K562 (cell line): ENCODE data around the gene NR6A1. TPM values are rescaled to one million over a fixed set of nuclear protein-coding genes. Genes with fewer than 3 reads are reported as not detected.

Experiments
- ATAC-seq: fragments of 200-7000 bp; cut with Tn5 transposase; 3 replicates; pipeline ENCODE4 v1.9.1; 2020; ENCODE audit warnings: moderate library complexity
- BruUV-seq: library from RNA; stranded (reverse); fragments of 400-500 nt; replicated peaks from 2 replicates; lab custom pipeline; 2021; lab: Mats Ljungman, UMichigan
- CTCF ChIA-PET: fragments of 300-600 bp; formaldehyde crosslinking; extraction: SDS; loops from one replicate; lab custom pipeline; 2021; ENCODE audit warnings: low intra/inter-chr PET ratio; lab: Yijun Ruan, JAX
- POLR2A ChIA-PET: fragments of 300-600, 350-650 bp; sonication (Branson Sonifier 250); formaldehyde crosslinking; extraction: SDS; loops from one replicate; lab custom pipeline; 2021; ENCODE audit warnings: antibody characterized with exemption, inconsistent platforms; lab: Yijun Ruan, JAX
- DNase-seq, 4 experiments: peaks; one replicate each; pipeline versions ENCODE4 v3.0.0 to v3.0.0-alpha.2; 2011 to 2018; ENCODE audit warnings: low spot score in 3 of 4, mixed read lengths in 3 of 4; ENCODE audit errors: extremely low read depth in 1 of 4
- FAIRE-seq: peaks from 2 replicates; lab custom pipeline; 2011; peaks lifted over from hg19 to GRCh38; lab: Jason Lieb, UNC
- H2AFZ ChIP-seq: 2 replicates; pipeline ENCODE4 v1.6.0; 2011; ENCODE audit warnings: low read depth, low read length, control low read depth, inconsistent platforms
- H3K27ac ChIP-seq: fragments of 200-600 bp; 3 replicates; pipeline ENCODE4 v1.8.0; 2011; ENCODE audit warnings: low read depth, mild to moderate bottlenecking, control low read depth, inconsistent platforms, low read length, moderate library complexity, mixed read lengths; ENCODE audit errors: extremely low read depth
- H3K27me3 ChIP-seq, 2 experiments: fragments of 300-600 bp in 1 of 2; 2 replicates in 1 of 2; 3 replicates in 1 of 2; pipeline versions ENCODE4 v1.6.0 to v1.8.0; 2011; ENCODE audit warnings: inconsistent platforms in 2 of 2, low read length in 2 of 2, mild to moderate bottlenecking in 1 of 2, mixed read lengths in 1 of 2, moderate library complexity in 1 of 2; ENCODE audit not compliant: control insufficient read depth in 2 of 2, insufficient read depth in 2 of 2
- H3K36me3 ChIP-seq: fragments of 300-600 bp; 3 replicates; pipeline ENCODE4 v1.8.0; 2011; ENCODE audit warnings: mild to moderate bottlenecking, low read length, inconsistent platforms; ENCODE audit not compliant: control insufficient read depth, insufficient read depth
- H3K4me1 ChIP-seq, 2 experiments: fragments of 200-600 bp in 1 of 2; replicated peaks in 1 of 2; 2 replicates in 1 of 2; 3 replicates in 1 of 2; pipeline versions ENCODE4 v1.5.1 to v1.8.0; 2011; ENCODE audit warnings: inconsistent platforms in 2 of 2, low read length in 2 of 2, mild to moderate bottlenecking in 1 of 2, mixed read lengths in 1 of 2, moderate library complexity in 1 of 2; ENCODE audit not compliant: control insufficient read depth in 2 of 2, insufficient read depth in 2 of 2
- H3K4me2 ChIP-seq: 2 replicates; pipeline ENCODE4 v1.6.1; 2011; ENCODE audit warnings: low read length, control low read depth, inconsistent platforms, mixed read lengths; ENCODE audit not compliant: insufficient read depth
- H3K4me3 ChIP-seq: fragments of 200-600 bp; sonication (generic), shearing (Covaris generic); 2 replicates; pipeline ENCODE4 v1.5.1; 2016; ENCODE audit warnings: control low read depth, inconsistent platforms
- H3K79me2 ChIP-seq: fragments of 200-600 bp; 3 replicates; pipeline ENCODE4 v1.8.0; 2011; ENCODE audit warnings: low read length, inconsistent platforms; ENCODE audit not compliant: control insufficient read depth, insufficient read depth
- H3K9ac ChIP-seq, 2 experiments: 2 replicates each; pipeline versions ENCODE4 v1.6.0 to v1.6.1; 2011; ENCODE audit warnings: low read depth in 2 of 2, low read length in 2 of 2, control low read depth in 1 of 2, inconsistent platforms in 1 of 2, mild to moderate bottlenecking in 1 of 2, mixed read lengths in 1 of 2; ENCODE audit not compliant: insufficient read depth in 1 of 2
- H3K9me1 ChIP-seq: one replicate; pipeline ENCODE4 v1.6.0; 2011; ENCODE audit warnings: inconsistent platforms, mild to moderate bottlenecking, low read length, moderate library complexity; ENCODE audit not compliant: control insufficient read depth, insufficient read depth
- H3K9me3 ChIP-seq: replicated peaks from 2 replicates; pipeline ENCODE4 v1.5.1; 2011; ENCODE audit warnings: low read depth, low read length, inconsistent platforms; ENCODE audit not compliant: control insufficient read depth, insufficient read depth
- H4K20me1 ChIP-seq: replicated peaks from 2 replicates; pipeline ENCODE4 v1.6.1; 2011; ENCODE audit warnings: low read length, inconsistent platforms, mixed read lengths; ENCODE audit not compliant: control insufficient read depth, insufficient read depth
- FOSL1 ChIP-seq: fragments of 200-800 bp; sonication (Bioruptor generic); conservative IDR thresholded peaks from 2 replicates; pipeline ENCODE4 v1.6.1; 2016; ENCODE audit warnings: missing genetic modification characterization, missing compliant biosample characterization
- SMAD4 ChIP-seq: fragments of 250-450 bp; sonication (Bioruptor Pico); conservative IDR thresholded peaks from 2 replicates; pipeline ENCODE4 v1.8.0; 2021; ENCODE audit warnings: inconsistent platforms, mild to moderate bottlenecking, moderate library complexity
- ZNF232 ChIP-seq: sonication (generic); formaldehyde crosslinking; IDR thresholded peaks from 2 replicates; pipeline ENCODE4 v1.8.0; 2022; ENCODE audit warnings: mild to moderate bottlenecking, missing genetic modification reagents
- WGBS: fragments of 100-300 bp; shearing (Covaris generic); methylation state at CpG from one replicate; pipeline ENCODE4 v1.1.6; 2016; ENCODE audit warnings: low coverage, mixed read lengths; ENCODE audit not compliant: insufficient coverage; ENCODE audit errors: missing lambda C conversion rate; 5-methylcytosine and 5-hydroxymethylcytosine counted together
- in situ Hi-C: fragments of 300-500 bp; cut with MboI; formaldehyde crosslinking; loops from 4 replicates; pipeline ENCODE4 v1.15.0; 2018; ENCODE audit warnings: inconsistent platforms, mixed read lengths
- intact Hi-C: fragments of 100-400 bp; cut with micrococcal nuclease; formaldehyde crosslinking; loops from 2 replicates; pipeline ENCODE4 v1.14.2; 2022
- polyA plus RNA-seq, 8 experiments: library from polyadenylated mRNA; depleted of rRNA in 4 of 8; stranded (reverse) in 5 of 8; unstranded in 3 of 8; fragments of >200 nt; fragmentation: Nextera tagmentation in 2 of 8; fragmentation: Illumina TruSeq in 1 of 8; extraction: Ambion mirVana in 2 of 8; extraction: Trizol in 1 of 8; gene quantifications; 2 replicates each; pipeline versions ENCODE4 v1.2.1 to v1.2.3, GENCODE V29; 2011 to 2014; ENCODE audit warnings: inconsistent platforms in 1 of 8, missing spikeins in 1 of 8
- total RNA-seq, 7 experiments: library from RNA; depleted of rRNA in 6 of 7; stranded (reverse); fragments of >200 nt in 6 of 7; fragmentation: Illumina TruSeq in 2 of 7; extraction: Trizol in 2 of 7; gene quantifications; 2 replicates each; pipeline versions ENCODE4 v1.2.1 to v1.2.3, GENCODE V29; 2011 to 2021; ENCODE audit warnings: low replicate concordance in 1 of 7
- TF ChIP-seq, protein P1 (sequence below): fragments of 450-650 bp; IDR thresholded peaks from 2 replicates; pipeline ENCODE4 v1.6.1; 2018; ENCODE audit not compliant: partially characterized antibody
- TF ChIP-seq, protein P2 (sequence below), 2 experiments: fragments of 450-650 bp; IDR thresholded peaks; 2 replicates each; pipeline ENCODE4 v1.6.1; 2018; ENCODE audit warnings: mild to moderate bottlenecking in 2 of 2, low read depth in 1 of 2; ENCODE audit not compliant: partially characterized antibody in 2 of 2

NR6A1 gene
- total and polyA plus RNA-seq, 9 of the 15 experiments (the other 6 are each of a cell fraction or from before 2014, with no cell fraction given) = 9.7 to 55.4 (median 28.3) TPM

DNA sequence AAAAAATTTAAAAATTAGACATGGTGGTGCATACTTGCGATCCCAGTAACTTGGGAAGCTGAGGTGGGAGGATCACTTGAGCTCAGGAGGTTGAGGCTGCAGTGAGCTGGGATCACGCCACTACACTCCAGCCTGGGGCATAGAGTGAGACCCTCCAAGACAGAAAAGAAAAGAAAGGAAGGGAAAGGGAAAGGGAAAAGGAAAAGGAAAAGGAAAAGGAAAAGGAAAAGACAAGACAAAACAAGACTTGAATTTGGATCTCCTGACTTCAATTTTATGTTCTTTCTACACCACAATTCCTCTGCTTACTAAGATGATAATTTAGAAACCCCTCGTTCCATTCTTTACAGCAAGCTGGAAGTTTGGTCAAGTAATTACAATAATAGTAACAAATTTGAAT lies 88.1 kb downstream of the NR6A1 start:
- CTCF ChIA-PET = no interaction called here
- H2AFZ ChIP-seq = no peak overlapping the region
- no peaks in the 10 kb centered on the region for H3K9me1 ChIP-seq
- no peak for FAIRE-seq
- no TSS peak for BruUV-seq
- H3K4me3 ChIP-seq = no peak overlapping the region
- intact Hi-C loops (no loop called here), in situ Hi-C loops (no loop called here)
- no peaks in the 10 kb centered on the region for H3K4me1 ChIP-seq
- no peaks in the 10 kb centered on the region for H3K9me3 ChIP-seq
- peaks cover 13% of the 10 kb centered on the region; the same call in 2 of the 3 replicates for H3K36me3 ChIP-seq
- 0 out of 2 replicates have a peak, but pooled peaks cover 4% of the 10 kb centered on the region for H4K20me1 ChIP-seq
- peaks cover 2% of the 10 kb centered on the region; the same call in 1 of the 3 replicates for H3K79me2 ChIP-seq
- no peak for TF ChIP-seq ZNF232 (CRISPR knock-in tag)
- TF ChIP-seq SMAD4 (CRISPR knock-in tag) = no peak
- H3K27me3 ChIP-seq = no peaks in the 10 kb centered on the region
- H3K4me2 ChIP-seq = no peak overlapping the region
- H3K9ac ChIP-seq = no peak overlapping the region
- DNase-seq = no peak
- no peak for ATAC-seq
- no peak overlapping the region for H3K27ac ChIP-seq
- POLR2A ChIA-PET = interaction anchor here (0.6 kb wide), 1 partner anchor 45 kb away, joined by 3 read pairs; no protein-coding TSS in a partner anchor
- 87% methylated on average over 3 of the region's 3 CpGs for WGBS

DNA sequence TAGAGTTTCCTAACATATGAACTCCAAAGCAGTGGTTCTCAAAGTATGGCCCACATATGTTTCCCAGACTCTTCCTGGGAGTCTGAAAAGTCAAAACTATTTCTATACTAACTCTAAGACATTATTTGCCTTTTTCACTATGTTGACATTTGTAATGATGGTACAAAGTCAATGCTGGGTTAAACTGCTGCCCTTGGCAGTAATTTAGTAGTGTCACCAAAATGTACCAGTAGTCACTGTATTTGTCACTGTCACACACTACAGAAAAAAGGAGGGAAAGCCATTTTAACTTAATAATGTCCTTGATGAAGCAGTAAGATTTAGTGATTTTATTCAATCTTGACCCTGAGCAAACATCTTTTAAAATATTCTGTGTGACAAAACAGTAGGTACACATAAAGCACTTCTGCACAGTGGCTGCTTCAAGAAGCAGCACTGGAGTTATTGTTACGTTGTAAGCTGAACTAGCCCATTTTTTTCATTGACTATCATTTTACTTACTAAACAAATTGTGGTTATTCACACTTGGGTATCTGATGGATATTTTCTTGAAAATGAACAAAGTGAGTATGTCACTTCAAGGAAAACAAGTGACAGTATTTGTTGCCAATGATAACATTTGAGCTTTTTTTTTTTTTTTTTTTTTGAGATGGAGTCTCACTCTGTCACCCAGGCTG lies 90.3 kb downstream of the NR6A1 start:
- no peak overlapping the region for H2AFZ ChIP-seq
- no peak for FAIRE-seq
- 0 out of 2 replicates have a peak, but pooled peaks cover 4% of the 10 kb centered on the region for H4K20me1 ChIP-seq
- ChIA-PET CTCF (no interaction called here), POLR2A (interaction anchor here (0.7 to 2.7 kb wide), 4 partner anchors 17 to 1162 kb away, joined by 3 to 8 read pairs (median 3); no protein-coding TSS in a partner anchor)
- WGBS = 86% methylated on average over 1 of the region's 1 CpG
- H3K4me2 ChIP-seq = no peak overlapping the region
- H3K27ac ChIP-seq = no peak overlapping the region
- no peak for DNase-seq
- H3K36me3 ChIP-seq = peaks cover 13% of the 10 kb centered on the region; the same call in 2 of the 3 replicates
- no peak overlapping the region for H3K9ac ChIP-seq
- no peak overlapping the region for H3K4me3 ChIP-seq
- BruUV-seq = no TSS peak
- no peaks in the 10 kb centered on the region for H3K9me1 ChIP-seq
- peaks cover 3% of the 10 kb centered on the region; the same call in 1 of the 3 replicates for H3K79me2 ChIP-seq
- in situ Hi-C loops = no loop called here
- H3K27me3 ChIP-seq = no peaks in the 10 kb centered on the region
- intact Hi-C loops = no loop called here
- no peaks in the 10 kb centered on the region for H3K9me3 ChIP-seq
- no peak for ATAC-seq
- no peaks in the 10 kb centered on the region for H3K4me1 ChIP-seq
- TF ChIP-seq, protein P1, sequence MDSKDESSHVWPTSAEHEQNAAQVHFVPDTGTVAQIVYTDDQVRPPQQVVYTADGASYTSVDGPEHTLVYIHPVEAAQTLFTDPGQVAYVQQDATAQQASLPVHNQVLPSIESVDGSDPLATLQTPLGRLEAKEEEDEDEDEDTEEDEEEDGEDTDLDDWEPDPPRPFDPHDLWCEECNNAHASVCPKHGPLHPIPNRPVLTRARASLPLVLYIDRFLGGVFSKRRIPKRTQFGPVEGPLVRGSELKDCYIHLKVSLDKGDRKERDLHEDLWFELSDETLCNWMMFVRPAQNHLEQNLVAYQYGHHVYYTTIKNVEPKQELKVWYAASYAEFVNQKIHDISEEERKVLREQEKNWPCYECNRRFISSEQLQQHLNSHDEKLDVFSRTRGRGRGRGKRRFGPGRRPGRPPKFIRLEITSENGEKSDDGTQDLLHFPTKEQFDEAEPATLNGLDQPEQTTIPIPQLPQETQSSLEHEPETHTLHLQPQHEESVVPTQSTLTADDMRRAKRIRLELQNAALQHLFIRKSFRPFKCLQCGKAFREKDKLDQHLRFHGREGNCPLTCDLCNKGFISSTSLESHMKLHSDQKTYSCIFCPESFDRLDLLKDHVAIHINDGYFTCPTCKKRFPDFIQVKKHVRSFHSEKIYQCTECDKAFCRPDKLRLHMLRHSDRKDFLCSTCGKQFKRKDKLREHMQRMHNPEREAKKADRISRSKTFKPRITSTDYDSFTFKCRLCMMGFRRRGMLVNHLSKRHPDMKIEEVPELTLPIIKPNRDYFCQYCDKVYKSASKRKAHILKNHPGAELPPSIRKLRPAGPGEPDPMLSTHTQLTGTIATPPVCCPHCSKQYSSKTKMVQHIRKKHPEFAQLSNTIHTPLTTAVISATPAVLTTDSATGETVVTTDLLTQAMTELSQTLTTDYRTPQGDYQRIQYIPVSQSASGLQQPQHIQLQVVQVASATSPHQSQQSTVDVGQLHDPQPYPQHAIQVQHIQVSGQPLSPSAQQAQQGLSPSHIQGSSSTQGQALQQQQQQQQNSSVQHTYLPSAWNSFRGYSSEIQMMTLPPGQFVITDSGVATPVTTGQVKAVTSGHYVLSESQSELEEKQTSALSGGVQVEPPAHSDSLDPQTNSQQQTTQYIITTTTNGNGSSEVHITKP = peak; percentile 18
- no peak for TF ChIP-seq FOSL1 (tag)
- TF ChIP-seq, protein P2, sequence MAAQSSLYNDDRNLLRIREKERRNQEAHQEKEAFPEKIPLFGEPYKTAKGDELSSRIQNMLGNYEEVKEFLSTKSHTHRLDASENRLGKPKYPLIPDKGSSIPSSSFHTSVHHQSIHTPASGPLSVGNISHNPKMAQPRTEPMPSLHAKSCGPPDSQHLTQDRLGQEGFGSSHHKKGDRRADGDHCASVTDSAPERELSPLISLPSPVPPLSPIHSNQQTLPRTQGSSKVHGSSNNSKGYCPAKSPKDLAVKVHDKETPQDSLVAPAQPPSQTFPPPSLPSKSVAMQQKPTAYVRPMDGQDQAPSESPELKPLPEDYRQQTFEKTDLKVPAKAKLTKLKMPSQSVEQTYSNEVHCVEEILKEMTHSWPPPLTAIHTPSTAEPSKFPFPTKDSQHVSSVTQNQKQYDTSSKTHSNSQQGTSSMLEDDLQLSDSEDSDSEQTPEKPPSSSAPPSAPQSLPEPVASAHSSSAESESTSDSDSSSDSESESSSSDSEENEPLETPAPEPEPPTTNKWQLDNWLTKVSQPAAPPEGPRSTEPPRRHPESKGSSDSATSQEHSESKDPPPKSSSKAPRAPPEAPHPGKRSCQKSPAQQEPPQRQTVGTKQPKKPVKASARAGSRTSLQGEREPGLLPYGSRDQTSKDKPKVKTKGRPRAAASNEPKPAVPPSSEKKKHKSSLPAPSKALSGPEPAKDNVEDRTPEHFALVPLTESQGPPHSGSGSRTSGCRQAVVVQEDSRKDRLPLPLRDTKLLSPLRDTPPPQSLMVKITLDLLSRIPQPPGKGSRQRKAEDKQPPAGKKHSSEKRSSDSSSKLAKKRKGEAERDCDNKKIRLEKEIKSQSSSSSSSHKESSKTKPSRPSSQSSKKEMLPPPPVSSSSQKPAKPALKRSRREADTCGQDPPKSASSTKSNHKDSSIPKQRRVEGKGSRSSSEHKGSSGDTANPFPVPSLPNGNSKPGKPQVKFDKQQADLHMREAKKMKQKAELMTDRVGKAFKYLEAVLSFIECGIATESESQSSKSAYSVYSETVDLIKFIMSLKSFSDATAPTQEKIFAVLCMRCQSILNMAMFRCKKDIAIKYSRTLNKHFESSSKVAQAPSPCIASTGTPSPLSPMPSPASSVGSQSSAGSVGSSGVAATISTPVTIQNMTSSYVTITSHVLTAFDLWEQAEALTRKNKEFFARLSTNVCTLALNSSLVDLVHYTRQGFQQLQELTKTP (IDR thresholded peaks at IDR 0.05; ENCODE audit: low read depth in 1 of 2, partially characterized antibody in 2 of 2) = no peak
